Esophagus squamous epithelium (tissue), 4 donors: Measurements from ENCODE around the gene SMYD3.

Source experiments
- POLR2A ChIP-seq, 4 donors: fragments of 450-650 bp; IDR thresholded peaks; one replicate each; pipeline ENCODE4 v1.6.1; 2017; ENCODE audit warnings: antibody characterized with exemption in 4 of 4, mild to moderate bottlenecking in 4 of 4, moderate library complexity in 3 of 4
- TF ChIP-seq, protein P1 (sequence below), 6 experiments: fragments of 450-650 bp in 4 of 6; fragments of 200-600 bp in 2 of 6; sonication (generic) in 2 of 6; IDR thresholded peaks; one replicate each; pipeline ENCODE4 v1.5.1; 2016 to 2019; ENCODE audit warnings: antibody characterized with exemption in 6 of 6, mild to moderate bottlenecking in 4 of 6, moderate library complexity in 4 of 6

DNA sequence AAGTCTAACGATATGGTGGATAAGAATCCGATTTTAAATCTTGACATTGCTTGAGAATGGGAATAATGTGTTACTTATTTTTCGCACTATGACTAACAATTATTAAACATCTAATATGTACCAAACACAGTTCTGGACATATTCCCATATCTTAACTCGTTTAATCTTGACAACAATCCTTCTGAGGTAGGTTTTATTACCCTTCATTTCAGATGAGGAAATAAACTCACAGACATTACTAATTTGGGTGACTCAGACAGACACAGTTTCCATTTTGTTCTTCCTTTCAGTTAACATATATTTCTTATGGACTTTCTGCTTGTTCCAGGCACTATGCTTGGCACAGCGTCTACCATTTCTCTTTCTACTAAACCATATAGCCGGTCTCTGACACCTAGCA is 244.8 kb downstream of the SMYD3 start:
- TF ChIP-seq, protein P1, sequence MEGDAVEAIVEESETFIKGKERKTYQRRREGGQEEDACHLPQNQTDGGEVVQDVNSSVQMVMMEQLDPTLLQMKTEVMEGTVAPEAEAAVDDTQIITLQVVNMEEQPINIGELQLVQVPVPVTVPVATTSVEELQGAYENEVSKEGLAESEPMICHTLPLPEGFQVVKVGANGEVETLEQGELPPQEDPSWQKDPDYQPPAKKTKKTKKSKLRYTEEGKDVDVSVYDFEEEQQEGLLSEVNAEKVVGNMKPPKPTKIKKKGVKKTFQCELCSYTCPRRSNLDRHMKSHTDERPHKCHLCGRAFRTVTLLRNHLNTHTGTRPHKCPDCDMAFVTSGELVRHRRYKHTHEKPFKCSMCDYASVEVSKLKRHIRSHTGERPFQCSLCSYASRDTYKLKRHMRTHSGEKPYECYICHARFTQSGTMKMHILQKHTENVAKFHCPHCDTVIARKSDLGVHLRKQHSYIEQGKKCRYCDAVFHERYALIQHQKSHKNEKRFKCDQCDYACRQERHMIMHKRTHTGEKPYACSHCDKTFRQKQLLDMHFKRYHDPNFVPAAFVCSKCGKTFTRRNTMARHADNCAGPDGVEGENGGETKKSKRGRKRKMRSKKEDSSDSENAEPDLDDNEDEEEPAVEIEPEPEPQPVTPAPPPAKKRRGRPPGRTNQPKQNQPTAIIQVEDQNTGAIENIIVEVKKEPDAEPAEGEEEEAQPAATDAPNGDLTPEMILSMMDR (IDR thresholded peaks at IDR 0.05): no peak
- no peak for TF ChIP-seq POLR2A (IDR thresholded peaks at IDR 0.05)
